Measurements from ENCODE around the gene ADAMTSL1.

DNA sequence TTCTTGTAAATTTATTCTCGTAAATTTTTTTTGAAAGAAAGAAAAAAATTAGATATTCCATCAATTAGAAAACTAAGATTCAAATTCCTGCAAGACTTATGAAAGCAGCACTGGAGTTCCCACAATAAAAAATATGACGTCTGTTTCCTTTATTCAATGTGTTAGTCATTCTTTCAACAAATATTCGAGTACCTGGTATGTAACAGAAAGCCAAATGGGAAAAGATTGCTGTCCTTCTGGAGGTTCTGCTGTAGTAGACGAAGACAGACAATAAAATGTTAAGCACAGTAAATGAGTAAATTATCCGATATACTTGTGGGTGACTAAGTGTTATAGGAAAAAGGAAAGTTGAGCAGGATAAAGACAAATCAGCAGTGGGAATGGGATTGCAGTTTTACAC is 92.2 kb downstream of the ADAMTSL1 start:
- TF ChIP-seq AFF4 (CRISPR knock-in tag; IDR thresholded peaks at IDR 0.05) = no peak
- no peak for TF ChIP-seq EP300 (IDR thresholded peaks at IDR 0.05; ENCODE audit: low read depth in 2 of 2, low read length in 2 of 2)
- TF ChIP-seq EP300 (CRISPR knock-in tag; IDR thresholded peaks at IDR 0.05; ENCODE audit: borderline replicate concordance) = no peak

Measured in HepG2 (cell line).